HEK293T (cell line): ENCODE data around the gene CPT1B.

Experiments used
- CTCF ChIA-PET: fragments of 350-600 bp; formaldehyde crosslinking; extraction: SDS; loops from one replicate; lab custom pipeline; 2021; ENCODE audit warnings: antibody characterized with exemption, inconsistent platforms; lab: Yijun Ruan, JAX
- POLR2A ChIA-PET: fragments of 350-600 bp; formaldehyde crosslinking; extraction: SDS; loops from one replicate; lab custom pipeline; 2020; ENCODE audit warnings: antibody characterized with exemption, inconsistent platforms; lab: Yijun Ruan, JAX
- DNase-seq: peaks from one replicate; pipeline ENCODE4 v3.0.0; 2012; ENCODE audit warnings: mixed read lengths; ENCODE audit errors: extremely low spot score
- ARNT ChIP-seq: fragments of 450-650 bp; IDR thresholded peaks from 2 replicates; pipeline ENCODE4 v1.6.1; 2017; ENCODE audit warnings: mild to moderate bottlenecking
- BHLHE40 ChIP-seq: fragments of 450-650 bp; IDR thresholded peaks from 2 replicates; pipeline ENCODE4 v1.6.1; 2016; ENCODE audit warnings: mild to moderate bottlenecking, moderate library complexity, borderline replicate concordance
- CTBP1 ChIP-seq: fragments of 450-650 bp; IDR thresholded peaks from 2 replicates; pipeline ENCODE4 v1.6.1; 2016; ENCODE audit warnings: borderline replicate concordance
- ELF4 ChIP-seq: fragments of 450-650 bp; IDR thresholded peaks from 2 replicates; pipeline ENCODE4 v1.6.1; 2017; ENCODE audit warnings: antibody characterized with exemption
- FOXA1 ChIP-seq: fragments of 450-650 bp; IDR thresholded peaks from 2 replicates; pipeline ENCODE4 v1.6.1; 2016; ENCODE audit warnings: mild to moderate bottlenecking
- FOXK2 ChIP-seq: fragments of 450-650 bp; IDR thresholded peaks from 2 replicates; pipeline ENCODE4 v1.6.1; 2016; ENCODE audit warnings: mild to moderate bottlenecking
- FOXM1 ChIP-seq: fragments of 450-650 bp; IDR thresholded peaks from 2 replicates; pipeline ENCODE4 v1.6.1; 2017; ENCODE audit warnings: mild to moderate bottlenecking, borderline replicate concordance
- HDGF ChIP-seq: fragments of 450-650 bp; IDR thresholded peaks from 2 replicates; pipeline ENCODE4 v1.6.1; 2017; ENCODE audit warnings: antibody characterized with exemption, borderline replicate concordance
- L3MBTL2 ChIP-seq: fragments of 450-650 bp; conservative IDR thresholded peaks from 2 replicates; pipeline ENCODE4 v1.6.1; 2016; ENCODE audit warnings: mild to moderate bottlenecking
- LEF1 ChIP-seq: fragments of 450-650 bp; IDR thresholded peaks from 2 replicates; pipeline ENCODE4 v1.6.1; 2017; ENCODE audit warnings: mild to moderate bottlenecking, borderline replicate concordance
- NFRKB ChIP-seq: fragments of 450-650 bp; IDR thresholded peaks from 2 replicates; pipeline ENCODE4 v1.6.1; 2016; ENCODE audit warnings: mild to moderate bottlenecking, moderate library complexity
- PKNOX1 ChIP-seq: fragments of 450-650 bp; IDR thresholded peaks from 2 replicates; pipeline ENCODE4 v1.6.1; 2016
- SP1 ChIP-seq: fragments of 450-650 bp; IDR thresholded peaks from 2 replicates; pipeline ENCODE4 v1.6.1; 2017
- SUZ12 ChIP-seq: fragments of 450-650 bp; IDR thresholded peaks from 2 replicates; pipeline ENCODE4 v1.6.1; 2016; ENCODE audit warnings: mild to moderate bottlenecking
- TARDBP ChIP-seq: fragments of 450-650 bp; IDR thresholded peaks from 2 replicates; pipeline ENCODE4 v1.6.1; 2016
- ZNF384 ChIP-seq: fragments of 450-650 bp; IDR thresholded peaks from 2 replicates; pipeline ENCODE4 v1.6.1; 2016

CPT1B gene

GRCh38 chr22:50531962-50532674 lies 46.1 kb downstream of the CPT1B start:
- no peak for DNase-seq
- TF ChIP-seq ELF4 (no peak), ARNT (no peak), ZNF384 (no peak), SP1 (no peak), BHLHE40 (no peak), NFRKB (no peak), PKNOX1 (no peak), HDGF (no peak), CTBP1 (no peak), SUZ12 (no peak), FOXK2 (no peak), L3MBTL2 (no peak), LEF1 (no peak), TARDBP (no peak), FOXA1 (no peak)
- ChIA-PET POLR2A (no interaction called here), CTCF (no interaction called here)

GRCh38 chr22:50531546-50531961 lies 46.7 kb downstream of the CPT1B start:
- POLR2A ChIA-PET: no interaction called here
- CTCF ChIA-PET: no interaction called here
- no peak for DNase-seq
- TF ChIP-seq ZNF384 (no peak), L3MBTL2 (no peak), ELF4 (no peak), PKNOX1 (no peak), SP1 (no peak), SUZ12 (no peak), ARNT (no peak), HDGF (no peak), BHLHE40 (no peak), CTBP1 (no peak), TARDBP (no peak), FOXM1 (no peak), NFRKB (no peak), FOXK2 (no peak), LEF1 (no peak), FOXA1 (no peak)

GRCh38 chr22:50530877-50531545 lies 47.2 kb downstream of the CPT1B start:
- ChIA-PET POLR2A (no interaction called here), CTCF (no interaction called here)
- no peak for TF ChIP-seq FOXK2
- TF ChIP-seq LEF1: no peak
- no peak for TF ChIP-seq ELF4
- TF ChIP-seq ARNT: no peak
- no peak for TF ChIP-seq NFRKB
- TF ChIP-seq FOXA1: no peak
- no peak for TF ChIP-seq BHLHE40
- TF ChIP-seq TARDBP: no peak
- TF ChIP-seq L3MBTL2: no peak; the same call in 1 of the 2 replicates

GRCh38 chr22:50530580-50530876 lies 47.7 kb downstream of the CPT1B start:
- CTCF ChIA-PET: no interaction called here
- POLR2A ChIA-PET: no interaction called here
- no peak for DNase-seq
- TF ChIP-seq NFRKB: no peak
- no peak for TF ChIP-seq FOXM1

More at GRCh38 chr22:50530877-50531545, 47.2 kb downstream of the CPT1B start:
- DNase-seq: no peak

GRCh38 chr22:50529897-50530579 lies 48.2 kb downstream of the CPT1B start, which contains the start of gene TYMP:
Gene TYMP, minus strand, starts transcription at chr22:50530012. Its CDS starts 303 bp downstream, at chr22:50529709.
- ChIA-PET POLR2A (no interaction called here), CTCF (no interaction called here)
- DNase-seq: no peak
- TF ChIP-seq CTBP1: no peak
- no peak for TF ChIP-seq ZNF384
- TF ChIP-seq BHLHE40: no peak
- no peak for TF ChIP-seq SP1
- TF ChIP-seq HDGF: no peak
- TF ChIP-seq TARDBP: no peak
- no peak; the same call in 1 of the 2 replicates for TF ChIP-seq L3MBTL2
- TF ChIP-seq SUZ12: no peak
- no peak for TF ChIP-seq FOXM1
- no peak for TF ChIP-seq LEF1
- no peak for TF ChIP-seq ARNT
- no peak for TF ChIP-seq PKNOX1
- TF ChIP-seq FOXA1: no peak
- no peak for TF ChIP-seq FOXK2
- TF ChIP-seq ELF4: no peak
- no peak for TF ChIP-seq NFRKB

- CTCF ChIA-PET: no interaction called here
- no peak for TF ChIP-seq FOXK2
- TF ChIP-seq LEF1: no peak
- no peak for TF ChIP-seq ELF4
- TF ChIP-seq FOXA1: no peak
- TF ChIP-seq CTBP1: no peak
- no peak for TF ChIP-seq NFRKB
- TF ChIP-seq ZNF384: no peak
- no peak for TF ChIP-seq TARDBP
- no peak for TF ChIP-seq SUZ12
- no peak for TF ChIP-seq L3MBTL2
- TF ChIP-seq PKNOX1: no peak
- TF ChIP-seq SP1: no peak
- no peak for TF ChIP-seq ARNT
- TF ChIP-seq HDGF: no peak
- no peak for TF ChIP-seq FOXM1
- no peak for TF ChIP-seq BHLHE40
- POLR2A ChIA-PET: no interaction called here
Observed at GRCh38 chr22:50529416-50529896, 48.8 kb downstream of the CPT1B start.

More at GRCh38 chr22:50529416-50529896, 48.8 kb downstream of the CPT1B start:
- no peak for DNase-seq
